GM18511 (cell line): ENCODE results near the gene TRIM52.

Source experiments
- ATAC-seq: cut with Tn5 transposase; IDR thresholded peaks from one replicate; pipeline ENCODE4 v1.9.1; 2021; ENCODE audit warnings: mild to moderate bottlenecking, moderate library complexity; ENCODE audit not compliant: unreplicated experiment

Gene TRIM52

GRCh38 chr5:181259283-181259682 lies 1.7 kb downstream of the TRIM52 start:
- no peak for ATAC-seq

- ATAC-seq: no peak
These were observed 2.4 kb downstream of the TRIM52 start for GRCh38 chr5:181258576-181258975.

- ATAC-seq: no peak
These were observed 4.9 kb downstream of the TRIM52 start for GRCh38 chr5:181255836-181256578.

- no peak for ATAC-seq
These were observed 5.7 kb downstream of the TRIM52 start for GRCh38 chr5:181255276-181255675.

GRCh38 chr5:181248277-181248676 lies 12.7 kb downstream of the TRIM52 start:
- no peak for ATAC-seq

GRCh38 chr5:181246276-181247049 lies 14.5 kb downstream of the TRIM52 start:
- ATAC-seq: peak; percentile 56

- ATAC-seq: peak; percentile 4
These were observed 15.3 kb downstream of the TRIM52 start for GRCh38 chr5:181245427-181246275.

- ATAC-seq: peak; percentile 70
These were observed 17.2 kb downstream of the TRIM52 start, which contains the start of gene RACK1 for GRCh38 chr5:181243564-181244343. TSS of gene RACK1 (minus strand) at chr5:181243906. CDS start at chr5:181243800, 106 bp downstream.

GRCh38 chr5:181243018-181243563 lies 17.9 kb downstream of the TRIM52 start:
- peak; percentile 1 for ATAC-seq

- ATAC-seq: no peak
These were observed 18.9 kb downstream of the TRIM52 start for GRCh38 chr5:181242031-181242451.

GRCh38 chr5:181241393-181241975 lies 19.5 kb downstream of the TRIM52 start:
- ATAC-seq: no peak

GRCh38 chr5:181239062-181239663 lies 21.8 kb downstream of the TRIM52 start:
- ATAC-seq: no peak

GRCh38 chr5:181237729-181238385 lies 23.1 kb downstream of the TRIM52 start:
- no peak for ATAC-seq

GRCh38 chr5:181236954-181237641 lies 23.8 kb downstream of the TRIM52 start:
- no peak for ATAC-seq

GRCh38 chr5:181236471-181236870 lies 24.5 kb downstream of the TRIM52 start:
- no peak for ATAC-seq

GRCh38 chr5:181235689-181236366 lies 25.1 kb downstream of the TRIM52 start:
- ATAC-seq: no peak

- no peak for ATAC-seq
These were observed 25.6 kb downstream of the TRIM52 start for GRCh38 chr5:181235323-181235688.
